ENCODE measurements around the gene DCD.

Gene DCD

DNA sequence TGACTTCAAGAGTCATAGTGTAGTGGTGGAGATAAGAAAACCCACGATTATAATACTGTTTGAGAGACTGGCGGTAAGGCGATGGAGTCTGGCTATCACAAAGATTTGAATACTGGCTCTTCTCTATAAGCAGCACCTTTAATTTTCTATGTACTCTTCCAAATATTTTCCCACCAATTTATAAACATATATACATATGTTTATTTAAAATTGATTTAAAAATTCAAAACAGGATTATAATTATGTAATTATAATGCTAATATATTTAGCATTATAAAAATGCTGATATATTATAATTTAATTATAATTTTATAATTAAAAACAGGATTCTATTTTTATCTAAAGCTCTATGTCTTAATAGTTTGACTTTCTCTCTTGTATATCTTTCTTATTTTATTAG lies 15.4 kb upstream of the DCD start:
- Histone ChIP-seq H3K4me1 (ENCODE audit: insufficient read depth, insufficient read length) (no peaks in the 10 kb centered on the region), H3K9ac (ENCODE audit: insufficient read length, low read depth) (no peak overlapping the region), H3K4me3 (ENCODE audit: insufficient read length, low read depth) (no peak overlapping the region), H3K27me3 (ENCODE audit: insufficient read depth, insufficient read length) (no peaks in the 10 kb centered on the region), H3K9me3 (ENCODE audit: insufficient read depth, low read length) (no peaks in the 10 kb centered on the region), H3K36me3 (ENCODE audit: insufficient read depth, insufficient read length, low read length) (no peaks in the 10 kb centered on the region)
- TF ChIP-seq ZNF274 (IDR thresholded peaks at IDR 0.05; ENCODE audit: low read depth, low read length) (no peak), SUZ12 (IDR thresholded peaks at IDR 0.05; ENCODE audit: extremely low read depth, insufficient read depth, insufficient read length) (no peak), YY1 (IDR thresholded peaks at IDR 0.05; ENCODE audit: insufficient read depth, insufficient read length) (no peak)
- DNase-seq (ENCODE audit: low read depth, low spot score): no peak

DNA sequence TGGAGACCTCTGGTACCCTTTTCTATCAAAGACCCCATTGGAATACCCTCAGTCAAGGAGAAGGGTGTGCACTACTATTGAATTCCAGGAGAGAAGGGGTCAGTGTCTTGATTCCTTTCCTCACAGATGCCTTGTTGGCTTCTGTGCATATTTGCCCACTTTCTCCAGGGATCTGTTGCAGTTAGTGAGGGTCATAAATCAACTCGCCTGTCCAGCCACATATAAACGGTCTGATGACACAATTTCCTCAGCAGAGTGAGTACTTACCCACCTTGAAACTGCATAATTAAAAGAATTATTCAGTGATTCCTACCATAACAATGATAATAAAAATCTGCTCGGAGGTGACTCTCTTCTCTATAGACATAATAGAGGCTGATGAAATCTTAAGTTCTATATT lies 13.9 kb upstream of the DCD start:
- TF ChIP-seq ZNF274 (IDR thresholded peaks at IDR 0.05; ENCODE audit: low read depth, low read length) (no peak), YY1 (IDR thresholded peaks at IDR 0.05; ENCODE audit: insufficient read depth, insufficient read length) (no peak), SUZ12 (IDR thresholded peaks at IDR 0.05; ENCODE audit: extremely low read depth, insufficient read depth, insufficient read length) (no peak)
- no peak for DNase-seq (ENCODE audit: low read depth, low spot score)
- no peaks in the 10 kb centered on the region for H3K27me3 ChIP-seq (ENCODE audit: insufficient read depth, insufficient read length)
- H3K4me1 ChIP-seq (ENCODE audit: insufficient read depth, insufficient read length): peaks cover 2% of the 10 kb centered on the region
- no peaks in the 10 kb centered on the region for H3K9me3 ChIP-seq (ENCODE audit: insufficient read depth, low read length)
- no peak overlapping the region for H3K4me3 ChIP-seq (ENCODE audit: insufficient read length, low read depth)
- no peak overlapping the region for H3K9ac ChIP-seq (ENCODE audit: insufficient read length, low read depth)
- no peaks in the 10 kb centered on the region for H3K36me3 ChIP-seq (ENCODE audit: insufficient read depth, insufficient read length, low read length)

DNA sequence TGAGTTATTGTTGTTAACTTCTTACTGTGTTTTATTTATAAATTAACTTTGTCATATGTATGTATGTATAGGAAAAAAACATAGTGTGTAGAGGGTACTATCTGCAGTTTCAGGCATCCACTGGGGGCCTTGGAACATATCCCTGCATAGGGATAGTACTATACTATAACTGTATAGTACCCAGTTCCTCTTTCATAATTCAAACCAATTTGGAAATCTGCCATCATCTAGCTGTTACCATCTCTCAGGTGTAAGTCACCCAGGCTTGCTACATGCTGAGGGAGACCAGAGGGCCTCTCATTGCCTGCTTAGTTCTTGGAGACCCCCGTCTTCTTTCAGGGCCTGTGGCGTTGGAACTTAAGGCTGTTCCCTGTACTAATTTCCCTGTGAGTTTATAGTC lies 12.9 kb upstream of the DCD start:
- peaks cover 2% of the 10 kb centered on the region for H3K4me1 ChIP-seq (ENCODE audit: insufficient read depth, insufficient read length)
- DNase-seq (ENCODE audit: low read depth, low spot score): no peak
- TF ChIP-seq YY1 (IDR thresholded peaks at IDR 0.05; ENCODE audit: insufficient read depth, insufficient read length) (no peak), ZNF274 (IDR thresholded peaks at IDR 0.05; ENCODE audit: low read depth, low read length) (no peak), SUZ12 (IDR thresholded peaks at IDR 0.05; ENCODE audit: extremely low read depth, insufficient read depth, insufficient read length) (no peak)

DNA sequence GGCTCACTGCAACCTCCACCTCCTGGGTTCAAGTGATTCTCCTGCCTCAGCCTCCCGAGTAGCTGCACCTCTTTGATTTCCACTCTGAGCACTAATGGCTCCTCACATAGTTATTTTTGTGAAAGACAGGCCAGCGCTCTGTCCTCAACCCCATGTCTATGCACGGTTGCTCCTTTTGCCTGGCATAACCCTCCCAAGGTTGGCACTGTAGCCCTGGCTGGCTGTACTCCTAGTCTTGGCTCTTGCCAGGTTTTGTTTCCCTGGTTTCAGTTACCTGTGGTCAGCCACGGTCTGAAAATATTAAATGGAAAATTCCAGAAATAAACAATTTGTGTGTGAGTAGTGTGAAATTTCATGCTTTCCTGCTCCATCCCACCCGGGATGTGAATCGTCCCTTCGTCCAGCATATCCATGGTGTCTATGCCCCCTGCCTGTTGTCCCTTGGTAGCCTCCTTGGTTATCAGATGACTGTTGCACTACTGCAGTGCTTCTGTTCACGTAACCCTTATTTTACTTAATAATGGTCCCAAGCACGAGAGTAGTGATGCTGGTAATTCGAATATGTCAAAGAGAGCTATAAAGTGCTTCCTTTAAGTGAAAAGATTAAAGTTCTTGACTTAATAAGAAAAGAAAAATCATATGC lies 12.3 kb upstream of the DCD start:
- Histone ChIP-seq H3K4me3 (ENCODE audit: insufficient read length, low read depth) (no peak overlapping the region), H3K27me3 (ENCODE audit: insufficient read depth, insufficient read length) (no peaks in the 10 kb centered on the region), H3K36me3 (ENCODE audit: insufficient read depth, insufficient read length, low read length) (no peaks in the 10 kb centered on the region), H3K9me3 (ENCODE audit: insufficient read depth, low read length) (no peaks in the 10 kb centered on the region), H3K9ac (ENCODE audit: insufficient read length, low read depth) (no peak overlapping the region), H3K4me1 (ENCODE audit: insufficient read depth, insufficient read length) (peaks cover 2% of the 10 kb centered on the region)
- no peak for TF ChIP-seq SUZ12 (IDR thresholded peaks at IDR 0.05; ENCODE audit: extremely low read depth, insufficient read depth, insufficient read length)
- no peak for TF ChIP-seq ZNF274 (IDR thresholded peaks at IDR 0.05; ENCODE audit: low read depth, low read length)
- no peak for TF ChIP-seq YY1 (IDR thresholded peaks at IDR 0.05; ENCODE audit: insufficient read depth, insufficient read length)
- DNase-seq (ENCODE audit: low read depth, low spot score): no peak

More for the DNA sequence above, 12.9 kb upstream of the DCD start:
- Histone ChIP-seq H3K4me3 (ENCODE audit: insufficient read length, low read depth) (no peak overlapping the region), H3K9ac (ENCODE audit: insufficient read length, low read depth) (no peak overlapping the region), H3K27me3 (ENCODE audit: insufficient read depth, insufficient read length) (no peaks in the 10 kb centered on the region), H3K9me3 (ENCODE audit: insufficient read depth, low read length) (no peaks in the 10 kb centered on the region), H3K36me3 (ENCODE audit: insufficient read depth, insufficient read length, low read length) (no peaks in the 10 kb centered on the region)

DNA sequence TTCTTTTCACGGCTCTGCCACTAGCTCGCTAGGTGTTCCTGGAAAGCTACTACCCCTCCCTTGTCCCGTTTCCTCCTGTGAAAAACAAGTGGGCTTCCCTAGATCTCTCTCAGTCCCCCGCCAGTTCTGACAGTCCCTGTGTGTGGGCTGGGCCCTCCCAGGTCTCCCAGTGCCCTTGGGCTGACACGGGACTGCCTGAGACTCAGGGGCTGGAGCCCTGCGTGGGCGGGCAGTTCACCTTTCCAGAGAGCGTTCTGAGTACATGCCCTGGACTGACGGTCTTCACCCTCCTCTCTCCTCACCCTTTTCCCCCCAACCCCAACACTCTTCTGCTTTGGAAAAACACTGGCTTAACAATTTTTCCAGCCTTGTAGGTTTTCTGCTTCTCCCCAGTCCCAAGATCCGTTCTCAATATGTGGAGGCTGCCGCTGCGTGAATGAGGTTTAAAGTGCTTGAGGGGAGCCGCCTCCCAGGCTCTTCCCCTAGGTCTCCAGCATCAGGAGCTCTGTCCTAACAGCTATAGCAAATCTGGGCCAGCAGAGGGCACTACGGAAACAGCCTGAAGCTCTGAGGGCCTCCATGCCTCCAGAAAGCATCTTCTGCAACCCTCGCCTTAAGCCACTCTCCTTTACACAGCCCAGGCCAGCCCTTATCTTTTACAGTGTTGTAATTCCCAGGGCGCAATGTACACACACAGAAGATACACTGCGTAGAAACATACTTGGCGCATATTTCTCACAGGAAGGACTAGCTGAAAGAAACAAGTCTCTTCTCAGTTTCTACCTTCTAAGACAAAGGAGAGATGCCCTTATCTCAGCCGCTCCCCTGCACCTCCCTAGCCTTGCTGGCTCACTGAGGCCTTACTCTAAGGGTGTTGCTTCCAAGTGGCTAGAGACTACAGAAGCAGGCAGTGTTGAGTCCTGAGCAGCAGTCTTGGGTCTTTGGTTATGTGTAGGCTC lies 10.4 kb upstream of the DCD start:
- no peaks in the 10 kb centered on the region for H3K27me3 ChIP-seq (ENCODE audit: insufficient read depth, insufficient read length)
- peak; percentile 75 for DNase-seq (ENCODE audit: low read depth, low spot score)
- no peak overlapping the region for H3K4me3 ChIP-seq (ENCODE audit: insufficient read length, low read depth)

DNA sequence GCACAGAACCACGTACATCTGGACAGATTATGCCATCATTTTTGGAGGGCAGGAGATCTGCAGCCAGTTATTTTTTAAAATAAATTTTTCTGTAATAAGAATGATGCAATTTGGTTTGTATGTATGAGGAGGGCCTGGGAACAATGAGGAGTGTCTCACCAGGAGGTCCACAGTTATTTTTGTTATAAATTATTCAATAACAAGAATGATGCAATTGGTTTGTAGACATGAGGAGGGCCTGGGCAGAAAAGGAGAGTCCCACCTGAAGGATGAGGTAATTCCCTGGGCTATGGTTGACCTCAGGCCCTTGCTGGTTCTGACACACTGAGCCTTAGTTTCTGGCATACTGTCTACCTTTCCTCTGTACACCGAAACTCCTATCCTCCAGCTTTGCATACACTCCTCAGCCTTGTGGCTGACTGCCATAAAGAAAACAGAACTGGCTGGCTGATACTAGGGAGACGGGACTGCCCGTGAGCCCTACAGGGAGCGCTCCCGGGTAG lies 9.0 kb upstream of the DCD start:
- Histone ChIP-seq H3K9ac (ENCODE audit: insufficient read length, low read depth) (no peak overlapping the region), H3K4me3 (ENCODE audit: insufficient read length, low read depth) (no peak overlapping the region), H3K36me3 (ENCODE audit: insufficient read depth, insufficient read length, low read length) (no peaks in the 10 kb centered on the region), H3K27me3 (ENCODE audit: insufficient read depth, insufficient read length) (no peaks in the 10 kb centered on the region), H3K9me3 (ENCODE audit: insufficient read depth, low read length) (no peaks in the 10 kb centered on the region), H3K4me1 (ENCODE audit: insufficient read depth, insufficient read length) (peaks cover 2% of the 10 kb centered on the region)
- no peak for TF ChIP-seq ZNF274 (IDR thresholded peaks at IDR 0.05; ENCODE audit: low read depth, low read length)
- TF ChIP-seq SUZ12 (IDR thresholded peaks at IDR 0.05; ENCODE audit: extremely low read depth, insufficient read depth, insufficient read length): no peak
- TF ChIP-seq YY1 (IDR thresholded peaks at IDR 0.05; ENCODE audit: insufficient read depth, insufficient read length): no peak
- DNase-seq (ENCODE audit: low read depth, low spot score): no peak

More for the DNA sequence above, 10.4 kb upstream of the DCD start:
- H3K9me3 ChIP-seq (ENCODE audit: insufficient read depth, low read length): no peaks in the 10 kb centered on the region
- TF ChIP-seq SUZ12 (IDR thresholded peaks at IDR 0.05; ENCODE audit: extremely low read depth, insufficient read depth, insufficient read length) (no peak), YY1 (IDR thresholded peaks at IDR 0.05; ENCODE audit: insufficient read depth, insufficient read length) (no peak), ZNF274 (IDR thresholded peaks at IDR 0.05; ENCODE audit: low read depth, low read length) (no peak)
- peaks cover 2% of the 10 kb centered on the region for H3K4me1 ChIP-seq (ENCODE audit: insufficient read depth, insufficient read length)
- no peaks in the 10 kb centered on the region for H3K36me3 ChIP-seq (ENCODE audit: insufficient read depth, insufficient read length, low read length)
- H3K9ac ChIP-seq (ENCODE audit: insufficient read length, low read depth): no peak overlapping the region

DNA sequence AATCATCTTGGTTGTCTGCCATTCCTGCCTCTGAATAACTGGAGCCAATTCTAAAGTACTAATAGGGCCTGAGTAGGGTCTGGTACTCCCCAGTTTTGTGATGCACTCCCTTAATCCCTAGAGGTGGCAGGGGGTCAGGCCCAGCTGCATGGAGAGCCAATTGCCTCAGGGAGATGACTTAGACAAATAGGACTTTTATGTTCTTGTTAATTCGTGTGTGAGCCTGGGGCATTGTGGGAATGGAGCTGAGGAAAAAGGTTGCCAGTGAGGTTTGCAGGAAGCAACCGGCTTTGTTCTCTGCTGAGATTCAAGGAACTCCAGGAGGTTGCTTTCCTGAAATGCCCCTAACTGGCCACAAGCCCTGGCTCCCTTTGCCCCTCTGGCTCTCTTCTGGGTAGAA lies 6.8 kb upstream of the DCD start:
- Histone ChIP-seq H3K9ac (ENCODE audit: insufficient read length, low read depth) (no peak overlapping the region), H3K4me3 (ENCODE audit: insufficient read length, low read depth) (no peak overlapping the region), H3K9me3 (ENCODE audit: insufficient read depth, low read length) (no peaks in the 10 kb centered on the region), H3K27me3 (ENCODE audit: insufficient read depth, insufficient read length) (no peaks in the 10 kb centered on the region), H3K4me1 (ENCODE audit: insufficient read depth, insufficient read length) (peaks cover 2% of the 10 kb centered on the region), H3K36me3 (ENCODE audit: insufficient read depth, insufficient read length, low read length) (no peaks in the 10 kb centered on the region)
- no peak for TF ChIP-seq SUZ12 (IDR thresholded peaks at IDR 0.05; ENCODE audit: extremely low read depth, insufficient read depth, insufficient read length)
- TF ChIP-seq YY1 (IDR thresholded peaks at IDR 0.05; ENCODE audit: insufficient read depth, insufficient read length): no peak
- no peak for TF ChIP-seq ZNF274 (IDR thresholded peaks at IDR 0.05; ENCODE audit: low read depth, low read length)
- peak; percentile 64 for DNase-seq (ENCODE audit: low read depth, low spot score)
